HUDEP-2 (cell line): ENCODE data around the gene SEMA5B.
A peak's percentile ranks its signal among the peaks of the same experiment; 100 is the strongest.

Experiments
- DNase-seq, 76 experiments: peaks; one replicate each; lab custom pipeline; 2025; ENCODE audit not compliant: unreplicated experiment in 76 of 76; lab: John Stamatoyannopoulos, UW

SEMA5B gene

DNA sequence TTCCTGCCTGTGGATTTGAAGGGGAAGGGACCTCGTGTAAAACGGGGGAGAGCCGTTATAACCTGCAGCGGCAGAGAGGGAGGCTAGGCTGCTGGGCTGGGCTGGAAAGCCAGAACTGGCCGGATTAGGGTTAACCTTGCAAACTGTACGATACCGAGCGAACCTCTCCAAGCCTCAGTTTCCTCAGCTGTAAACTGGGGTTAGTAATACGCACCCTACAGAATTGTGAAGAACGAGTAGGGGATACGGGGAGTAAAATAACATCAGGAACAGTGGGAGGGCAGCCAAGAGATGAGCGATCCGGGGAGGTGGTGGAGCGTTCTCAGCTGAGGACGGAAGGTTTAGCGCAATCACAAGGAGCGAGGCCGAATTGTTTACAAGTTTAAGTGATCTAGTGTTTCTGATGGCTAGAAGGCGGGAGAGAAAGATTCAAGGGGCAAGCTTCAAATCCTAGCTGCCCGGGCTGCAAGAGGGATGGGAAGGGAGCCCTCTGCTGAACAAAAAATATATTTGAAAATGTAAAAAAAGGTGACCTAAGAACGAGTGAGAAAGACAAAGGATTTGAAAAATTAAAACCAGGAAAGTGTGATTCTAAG lies 768 bp upstream of the SEMA5B start:
- DNase-seq, result peak in 24 of 76 experiments; percentile 1 to 39 (median 11)

DNA sequence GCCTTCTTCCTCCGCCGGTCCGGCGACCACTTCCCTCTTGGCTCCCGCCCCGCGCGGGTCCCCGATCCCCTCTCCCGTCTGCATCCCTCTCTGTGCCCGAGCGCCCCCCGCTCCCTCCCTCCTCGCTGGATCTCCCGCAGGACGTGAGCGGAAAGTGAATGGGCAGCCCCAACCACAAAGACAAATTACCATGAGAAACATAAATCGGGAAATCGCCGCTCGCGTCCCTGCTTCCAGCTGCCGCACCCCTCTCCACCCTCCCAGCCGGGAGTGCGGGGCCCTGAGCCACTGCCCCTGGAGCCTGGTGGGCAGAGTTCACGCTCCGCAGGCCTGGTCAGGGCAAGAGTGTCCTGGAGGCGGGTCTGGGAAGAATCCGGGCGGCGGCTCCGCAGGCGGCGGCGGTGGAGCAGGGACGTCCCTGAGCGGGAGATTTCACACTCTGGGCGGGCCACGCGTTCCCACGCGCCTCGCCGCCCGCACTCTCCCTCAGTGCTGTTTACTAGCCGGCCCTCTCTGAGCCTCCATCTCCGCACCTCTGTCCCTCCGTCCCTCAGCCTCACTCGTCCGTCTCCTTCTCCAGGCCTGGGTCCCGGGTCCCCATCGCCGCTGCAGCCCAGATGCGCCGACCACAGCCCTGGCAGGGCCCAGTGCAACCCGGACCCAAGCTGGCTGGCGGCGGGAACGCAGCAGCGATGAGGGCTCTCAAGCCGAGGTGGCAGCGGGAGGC lies 835 bp downstream of the SEMA5B start:
- no peak for DNase-seq

DNA sequence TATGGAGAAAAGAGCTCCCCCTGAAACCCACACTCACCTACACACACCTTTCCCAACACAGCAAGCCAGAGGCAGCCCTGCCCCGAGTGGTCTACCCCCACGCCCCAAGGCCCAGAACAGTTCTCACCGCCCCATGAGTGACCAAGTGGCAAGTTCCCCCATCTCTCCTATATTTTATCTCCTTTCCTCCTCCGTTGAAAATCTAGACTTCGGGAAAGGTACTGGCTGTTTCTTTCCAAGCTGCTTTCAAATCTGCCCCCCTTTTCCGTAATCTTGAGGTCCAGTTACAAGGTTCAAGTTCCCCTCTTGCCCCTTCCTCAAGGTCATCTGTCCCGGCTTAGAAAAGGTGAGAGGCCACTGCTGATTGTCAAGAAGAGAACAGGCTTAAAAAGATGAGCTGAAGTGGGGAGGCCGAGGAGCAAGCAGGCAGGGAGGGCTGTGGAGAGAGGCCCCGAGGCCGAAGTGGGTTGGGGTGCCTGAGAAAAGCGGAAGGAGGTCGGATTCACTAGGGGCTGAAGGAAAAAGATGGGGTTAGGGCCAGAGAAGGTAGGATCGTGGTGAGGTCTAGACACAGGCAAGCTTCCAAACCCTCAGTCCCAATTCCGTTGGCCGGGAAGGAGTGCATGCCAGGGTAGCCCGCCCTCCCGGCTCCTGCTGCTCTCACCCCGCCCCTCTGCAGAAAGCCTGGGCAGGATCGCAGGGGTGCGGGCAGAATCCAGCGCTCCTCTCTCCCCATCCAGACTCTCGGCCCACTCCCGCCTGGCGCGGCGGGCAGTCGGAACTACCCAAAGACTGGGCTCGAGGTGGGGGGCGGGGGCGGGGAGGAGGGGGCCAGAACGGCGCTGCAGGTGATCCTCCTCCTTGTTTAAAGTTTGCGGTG lies 1.7 kb downstream of the SEMA5B start:
- no peak for DNase-seq

DNA sequence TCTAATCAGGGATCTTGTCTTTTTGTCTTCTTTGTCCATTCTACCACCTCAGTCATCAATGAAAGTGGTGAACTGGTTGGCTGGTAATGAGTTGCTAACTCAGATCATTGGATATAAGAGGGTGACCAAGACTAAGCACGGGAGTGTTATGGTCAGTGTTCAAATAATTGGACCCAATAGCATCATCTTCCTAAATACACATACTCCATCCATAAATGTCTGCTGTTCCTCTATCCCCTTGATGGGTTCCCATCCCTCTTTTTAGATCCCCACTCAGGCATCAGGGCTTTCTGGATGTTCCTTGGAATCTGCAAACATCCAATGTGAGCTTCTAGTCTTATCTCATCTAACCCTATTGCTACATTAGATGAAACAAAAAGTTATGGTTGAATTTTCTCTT lies 3.5 kb downstream of the SEMA5B start:
- DNase-seq, result no peak

DNA sequence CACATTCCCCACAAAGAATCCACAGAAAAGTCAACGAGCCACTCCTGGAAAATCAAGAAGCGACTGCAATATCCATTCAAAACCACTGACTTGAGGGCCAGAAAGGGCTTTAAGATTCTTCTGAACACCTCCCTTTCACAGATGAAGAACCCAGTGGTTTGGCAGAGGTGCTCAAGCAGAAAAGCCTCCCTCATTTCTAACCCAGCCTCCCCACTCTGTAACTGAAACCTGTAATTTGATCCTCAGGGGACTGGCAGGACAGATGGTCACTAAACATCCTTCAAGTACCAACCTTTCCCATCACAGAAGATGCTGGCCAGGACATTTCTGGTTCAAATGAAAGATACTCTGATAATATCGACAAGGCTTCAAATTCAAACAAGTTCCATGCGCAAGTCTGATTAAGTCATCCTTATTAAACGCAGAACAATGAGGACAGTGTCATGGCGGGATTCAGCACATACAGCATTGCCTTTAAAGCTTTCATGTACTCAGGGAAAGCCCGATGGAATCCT lies 5.5 kb downstream of the SEMA5B start:
- DNase-seq, result no peak

DNA sequence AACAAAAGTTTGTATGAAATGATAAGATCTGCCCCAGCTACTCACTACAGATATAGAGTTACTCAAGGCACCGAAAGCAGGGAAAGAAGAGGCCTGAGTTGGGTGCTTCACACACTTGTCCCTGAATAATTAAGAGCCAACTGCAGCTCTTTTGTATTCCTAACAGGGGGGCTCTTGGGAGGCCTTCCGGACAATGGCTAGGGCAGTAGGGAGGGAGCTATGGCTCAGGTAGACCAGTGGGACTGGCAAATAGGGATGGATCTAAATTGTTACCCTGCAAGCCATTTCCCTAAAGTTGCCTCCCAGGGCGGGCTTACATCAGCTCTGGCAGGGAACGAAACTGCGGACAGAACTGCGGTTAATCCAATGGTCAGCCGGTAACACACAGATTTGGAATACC lies 6.2 kb downstream of the SEMA5B start:
- no peak for DNase-seq

DNA sequence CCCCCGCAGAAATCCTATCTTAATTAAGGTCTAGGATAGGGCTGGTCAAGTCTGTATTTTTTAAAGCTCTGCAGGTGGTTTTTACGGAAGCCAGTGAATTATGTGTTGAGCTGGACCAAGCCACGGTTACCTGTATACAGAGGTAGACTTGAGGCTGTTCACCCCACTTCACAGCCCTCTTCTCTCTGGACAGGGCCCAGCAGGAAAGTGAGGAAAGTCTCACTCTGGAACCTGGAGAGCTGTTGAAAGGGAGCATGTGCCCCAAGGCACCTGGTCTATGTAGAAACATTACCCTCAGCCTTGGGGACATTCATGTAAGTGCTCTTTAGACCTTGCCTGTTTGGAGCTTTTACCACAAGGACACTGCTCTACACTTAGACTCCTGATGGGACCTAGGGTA lies 6.9 kb downstream of the SEMA5B start:
- no peak for DNase-seq

DNA sequence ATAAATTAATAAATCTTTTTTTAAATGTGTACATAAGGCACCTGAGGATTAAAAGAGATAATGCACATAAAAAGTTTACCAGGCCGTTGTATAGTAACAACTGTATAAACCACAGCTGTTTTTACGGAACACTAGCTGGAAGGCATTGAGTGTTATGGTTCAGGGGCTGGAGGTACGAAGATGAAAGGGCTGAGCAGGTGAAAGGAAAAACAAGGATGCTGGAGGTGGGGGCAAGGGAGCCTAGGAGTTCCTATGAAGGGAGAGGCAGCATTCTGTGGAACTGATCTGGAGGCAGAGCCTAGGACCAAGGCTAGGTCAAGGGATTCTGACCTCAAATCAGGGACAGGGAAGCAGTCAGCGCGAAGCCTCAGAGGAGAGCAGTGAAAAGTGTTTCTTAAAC lies 8.0 kb downstream of the SEMA5B start:
- DNase-seq, result no peak

DNA sequence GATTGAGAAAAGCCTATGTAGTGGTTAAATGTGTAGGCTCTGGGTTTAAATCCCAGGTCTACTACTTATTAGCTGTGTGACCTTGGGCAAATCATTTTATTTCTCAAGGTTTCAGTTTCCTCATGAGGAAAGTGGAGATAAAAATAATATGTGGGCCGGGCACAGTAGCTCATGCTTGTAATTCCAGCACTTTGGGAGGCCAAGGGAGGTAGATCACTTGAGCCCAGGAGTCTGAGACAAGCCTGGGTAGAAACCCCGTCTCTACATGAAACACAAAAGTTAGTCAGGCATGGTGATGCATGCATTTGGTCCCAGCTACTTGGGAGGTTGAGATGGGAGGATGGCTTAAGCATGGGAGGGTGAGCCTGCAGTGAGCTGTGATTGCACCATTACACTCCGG lies 8.4 kb downstream of the SEMA5B start:
- DNase-seq, result no peak

DNA sequence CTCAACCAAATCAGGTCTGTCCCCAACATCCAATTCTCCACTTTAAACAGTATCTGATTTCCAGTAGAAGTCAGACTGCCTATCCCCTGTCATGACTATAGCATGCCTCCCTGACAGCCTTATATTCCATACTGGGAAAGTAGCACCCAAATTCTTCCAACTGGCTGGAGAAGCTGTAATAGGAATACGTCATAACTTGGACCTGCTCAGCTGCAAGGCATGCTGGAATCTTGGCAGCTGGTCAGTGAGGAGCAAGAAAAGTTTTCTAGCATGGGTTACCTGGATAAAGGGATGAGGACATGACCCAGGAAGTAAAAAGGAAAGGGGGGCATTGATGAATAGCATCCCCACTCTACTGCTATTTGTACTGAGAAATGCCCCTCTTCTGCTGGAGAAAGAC lies 8.9 kb downstream of the SEMA5B start:
- no peak for DNase-seq

DNA sequence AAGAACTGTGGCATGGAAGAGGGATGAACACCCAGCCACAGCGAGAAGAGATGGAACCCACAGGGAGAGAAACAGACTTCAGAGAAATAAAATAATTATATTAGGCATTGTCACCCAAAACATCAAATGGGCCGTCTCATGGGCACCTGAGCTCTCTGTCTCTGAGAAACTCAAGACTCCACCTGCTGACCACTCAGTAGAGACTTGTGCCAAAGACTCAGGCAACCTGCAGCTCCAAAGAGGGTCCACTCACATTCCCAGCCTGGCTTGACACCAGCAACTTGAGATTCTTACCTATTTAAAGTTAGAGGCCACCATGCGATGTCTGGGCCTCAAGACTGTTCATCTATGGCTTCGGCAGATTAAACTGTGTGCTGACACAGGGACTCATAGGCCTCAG lies 12.0 kb downstream of the SEMA5B start:
- DNase-seq, result no peak

DNA sequence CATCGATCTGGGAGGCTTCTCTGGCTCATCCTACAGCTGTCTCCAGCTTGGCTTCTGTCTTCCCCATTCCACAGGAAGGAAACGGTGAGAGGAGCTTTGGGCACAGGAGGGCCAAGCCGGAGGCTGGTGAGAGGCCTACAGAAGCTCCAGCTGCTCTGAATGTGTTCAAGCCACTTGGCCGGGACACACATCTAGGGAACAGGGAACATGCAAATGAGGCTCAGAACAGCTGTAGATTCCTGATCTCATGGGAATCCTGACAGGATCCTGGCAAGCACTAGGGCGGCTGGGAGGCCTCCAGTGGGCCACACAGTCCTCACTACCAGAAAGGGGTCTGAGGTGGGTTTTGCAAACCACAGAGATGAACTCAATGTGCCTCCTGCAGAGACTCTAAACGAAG lies 13.7 kb downstream of the SEMA5B start:
- DNase-seq, result no peak

DNA sequence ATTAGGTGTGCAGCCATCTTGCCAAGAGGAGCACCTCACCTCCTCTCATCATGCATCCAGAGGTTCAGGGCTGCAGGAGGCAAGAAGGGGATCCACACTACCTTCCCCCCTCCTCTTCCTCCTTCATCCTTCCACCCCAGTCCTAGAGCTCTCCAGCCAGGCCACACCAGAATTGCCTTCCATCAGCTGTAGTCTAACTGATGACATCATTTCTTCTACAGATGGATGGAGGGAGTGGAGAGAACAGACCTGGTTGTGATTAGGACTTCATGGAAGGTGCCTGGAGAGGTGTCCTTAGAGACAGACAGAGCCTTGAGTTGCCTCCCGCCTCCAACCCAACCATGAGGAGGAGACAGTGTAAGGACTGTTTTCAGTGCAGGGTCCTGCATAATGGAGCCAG lies 14.9 kb downstream of the SEMA5B start:
- no peak for DNase-seq

DNA sequence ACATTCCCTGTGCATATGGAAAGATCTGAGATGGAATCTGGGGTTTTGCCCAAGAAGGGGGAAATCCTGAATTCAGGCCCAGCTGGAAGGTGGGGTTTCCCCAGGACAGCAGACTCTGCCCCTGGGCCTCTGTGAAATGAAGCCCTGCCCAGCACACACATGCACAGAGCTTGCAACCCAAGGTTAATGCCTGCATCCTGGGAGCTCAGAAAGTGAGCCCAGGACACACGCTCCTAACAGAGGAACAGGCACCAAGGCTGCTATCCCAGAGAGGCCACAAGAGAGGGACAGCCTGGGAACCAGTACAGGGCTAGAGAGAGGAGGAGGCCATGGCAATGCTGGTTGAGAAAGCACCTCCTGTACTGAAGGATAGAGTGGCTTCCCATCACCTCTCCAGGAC lies 16.1 kb downstream of the SEMA5B start:
- DNase-seq, result no peak

DNA sequence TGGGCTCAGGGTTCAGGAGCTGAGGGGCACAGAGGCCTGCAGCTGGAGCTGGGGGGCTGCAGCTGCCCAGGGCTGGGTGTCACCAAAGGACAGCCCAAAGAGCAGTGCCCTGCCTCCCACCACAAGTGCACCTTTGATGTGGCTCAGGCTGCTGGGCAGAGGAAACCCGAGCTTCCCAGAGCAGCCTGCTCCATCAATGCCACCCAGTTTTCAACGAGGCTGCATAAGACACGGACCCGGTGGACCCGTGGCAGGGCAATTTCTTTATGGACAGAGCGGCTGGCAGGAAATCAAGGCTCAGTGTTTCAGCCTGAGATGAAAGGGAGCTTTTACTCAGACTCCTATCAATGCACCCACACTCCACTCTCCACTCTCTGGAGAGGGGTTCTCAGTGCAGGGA lies 18.7 kb downstream of the SEMA5B start:
- no peak for DNase-seq

DNA sequence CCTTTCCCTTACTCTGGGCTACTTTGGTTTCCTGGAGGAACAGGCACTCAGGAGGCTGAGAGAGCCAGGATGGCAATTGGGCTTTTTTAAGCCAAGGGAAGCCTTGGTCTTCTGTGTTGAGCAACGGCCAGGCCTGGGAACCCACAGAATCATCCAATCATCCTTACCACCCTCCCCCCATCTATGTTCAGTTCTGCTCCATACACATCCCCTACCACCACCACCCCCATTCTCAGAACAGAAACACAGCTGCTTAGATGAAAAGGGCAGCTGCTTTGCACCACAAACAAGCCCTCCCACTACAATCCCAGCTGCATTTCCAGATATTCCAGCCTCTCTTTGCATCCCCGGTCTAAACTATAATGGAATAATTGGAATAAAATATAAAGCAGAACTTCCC lies 21.0 kb downstream of the SEMA5B start:
- no peak for DNase-seq

DNA sequence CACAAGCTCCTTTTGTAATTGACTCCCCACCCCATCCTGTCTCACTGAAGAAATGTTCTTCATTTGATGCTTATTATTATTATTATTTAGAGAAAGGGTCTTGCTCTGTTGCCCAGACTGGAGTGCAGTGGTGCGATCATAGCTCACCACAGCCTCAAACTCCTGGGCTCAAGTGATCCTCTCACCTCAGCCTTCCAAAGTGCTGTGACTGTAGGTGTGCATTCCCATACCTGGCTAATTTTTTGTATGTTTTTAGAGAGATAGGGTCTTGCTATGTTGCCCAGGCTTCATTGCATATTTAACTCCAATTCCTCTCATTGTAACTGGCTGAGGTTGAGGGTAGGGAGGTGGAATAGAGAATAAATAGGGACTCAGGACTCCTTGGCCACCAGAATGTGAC lies 22.3 kb downstream of the SEMA5B start:
- no peak for DNase-seq

DNA sequence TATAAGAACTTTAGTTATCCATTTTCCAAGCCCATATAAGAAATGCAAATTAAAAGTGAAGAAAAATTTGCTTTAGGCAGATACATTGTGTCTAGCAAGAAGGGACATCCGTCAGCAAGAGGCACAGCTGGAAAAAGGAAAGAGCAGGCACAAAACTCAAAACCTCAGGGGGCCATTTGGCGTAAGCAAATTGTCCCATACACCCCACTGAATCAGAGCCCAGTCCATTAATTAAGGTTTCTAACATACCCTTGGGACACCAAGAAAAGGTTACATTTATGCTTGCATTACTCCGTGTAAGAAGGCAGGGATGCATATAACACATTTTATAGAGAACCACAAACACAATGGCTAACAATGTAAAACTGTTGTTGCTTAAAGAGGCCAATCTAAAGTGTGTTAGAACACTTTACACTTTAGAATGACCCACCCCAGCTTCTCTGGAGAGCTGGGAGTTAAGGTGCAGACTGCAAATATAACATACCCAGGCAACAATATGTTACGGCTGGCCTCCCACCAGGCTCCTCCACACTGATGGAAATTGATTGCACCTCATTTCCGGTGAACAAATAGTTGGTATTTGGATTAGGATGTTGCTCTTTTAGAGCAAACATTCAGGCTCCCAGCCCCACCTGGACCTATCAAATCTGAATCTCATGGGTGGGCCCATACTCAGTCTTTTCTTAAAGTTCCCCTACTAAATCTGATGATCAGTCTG lies 23.2 kb downstream of the SEMA5B start:
- DNase-seq, result no peak

DNA sequence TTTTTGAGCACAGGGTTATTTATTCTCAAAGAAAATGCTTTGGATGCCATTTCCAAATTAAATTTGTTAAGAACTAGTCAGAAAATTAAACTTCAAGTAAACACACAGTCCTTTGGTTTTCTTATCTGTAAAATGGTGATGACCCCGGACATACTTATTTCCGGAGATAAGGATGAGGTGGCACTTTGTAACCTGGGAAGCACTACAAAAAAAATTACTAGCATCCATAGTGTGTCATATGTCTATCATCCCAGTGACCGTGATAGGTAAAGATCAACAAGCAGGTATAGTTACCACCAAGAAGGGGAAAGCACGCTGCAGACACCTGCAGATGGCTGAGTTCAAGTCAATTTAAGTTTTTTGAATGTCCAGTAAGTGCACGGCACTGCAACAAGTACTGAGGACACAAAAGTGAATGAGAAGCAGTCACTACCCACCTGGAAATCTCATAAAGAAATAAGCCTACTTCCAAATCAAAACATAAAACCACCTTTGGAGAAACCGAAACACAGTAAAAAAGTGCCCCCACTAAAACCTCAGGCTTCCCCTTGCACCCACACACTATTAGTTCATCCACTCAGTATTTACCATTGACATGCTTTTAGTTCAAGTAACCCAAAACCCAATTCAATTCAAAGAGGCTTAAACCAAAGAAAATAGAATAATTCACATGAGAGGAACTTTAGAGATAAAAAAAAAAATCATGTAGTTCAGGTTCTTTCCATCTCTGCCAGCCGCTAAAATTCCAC lies 24.6 kb downstream of the SEMA5B start:
- no peak for DNase-seq

DNA sequence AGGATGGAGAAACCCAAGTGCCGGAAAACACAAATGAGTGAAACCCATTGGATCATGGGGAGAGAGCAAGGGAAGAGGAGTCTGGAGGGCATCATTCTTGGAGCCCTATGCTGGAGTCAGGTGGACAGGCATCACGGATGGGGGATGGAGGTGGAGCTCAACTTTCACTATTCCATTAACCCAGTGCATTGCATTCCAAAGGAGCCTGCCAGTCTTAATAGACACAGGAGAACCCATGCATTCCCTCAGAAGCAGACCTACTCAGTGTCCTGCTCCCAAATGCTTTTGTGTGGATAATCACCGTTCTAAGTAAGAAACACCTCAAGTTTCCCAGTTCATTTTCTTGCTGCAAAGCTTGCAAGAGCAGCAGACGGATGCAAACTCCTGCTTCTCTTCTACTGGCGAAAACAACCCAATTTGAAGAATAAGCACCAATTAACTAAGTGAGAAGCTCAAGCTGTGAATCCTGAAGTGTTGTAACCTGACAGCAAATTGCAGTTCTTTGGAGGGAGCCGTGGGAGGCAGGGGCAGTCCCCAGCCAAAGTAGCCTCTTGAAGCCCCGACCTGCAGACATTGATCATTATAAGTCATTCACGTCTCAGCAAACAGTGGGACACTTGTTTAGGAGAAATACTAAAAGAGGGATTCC lies 25.3 kb downstream of the SEMA5B start:
- no peak for DNase-seq
